Muscle layer of colon (tissue), 2 donors: ENCODE results near the gene RPH3AL.

Source experiments
- H3K27ac ChIP-seq: one replicate; pipeline ENCODE4 v1.7.0; 2013; ENCODE audit warnings: low read depth, mild to moderate bottlenecking, low read length, moderate library complexity
- H3K27me3 ChIP-seq, 2 donors: one replicate each; pipeline ENCODE4 v1.7.0; 2013; ENCODE audit warnings: low read length in 2 of 2, mild to moderate bottlenecking in 2 of 2; ENCODE audit not compliant: insufficient read depth in 2 of 2, control insufficient read depth in 1 of 2
- H3K36me3 ChIP-seq: one replicate; pipeline ENCODE4 v1.7.0; 2013; ENCODE audit warnings: mild to moderate bottlenecking, low read length; ENCODE audit not compliant: insufficient read depth
- H3K4me1 ChIP-seq: one replicate; pipeline ENCODE4 v1.7.0; 2013; ENCODE audit warnings: mild to moderate bottlenecking, low read length; ENCODE audit not compliant: insufficient read depth
- H3K4me3 ChIP-seq, 2 donors: one replicate each; pipeline ENCODE4 v1.7.0; 2013; ENCODE audit warnings: low read length in 2 of 2, low read depth in 1 of 2, mild to moderate bottlenecking in 1 of 2, moderate library complexity in 1 of 2
- H3K9ac ChIP-seq: one replicate; pipeline ENCODE4 v1.7.0; 2013; ENCODE audit warnings: low read length
- H3K9me3 ChIP-seq: one replicate; pipeline ENCODE4 v1.7.0; 2013; ENCODE audit warnings: mild to moderate bottlenecking, low read length
- donor health status: abdominal sarcoma.
- donor health status: Adenocarcinoma of cecum.

The RPH3AL gene

DNA sequence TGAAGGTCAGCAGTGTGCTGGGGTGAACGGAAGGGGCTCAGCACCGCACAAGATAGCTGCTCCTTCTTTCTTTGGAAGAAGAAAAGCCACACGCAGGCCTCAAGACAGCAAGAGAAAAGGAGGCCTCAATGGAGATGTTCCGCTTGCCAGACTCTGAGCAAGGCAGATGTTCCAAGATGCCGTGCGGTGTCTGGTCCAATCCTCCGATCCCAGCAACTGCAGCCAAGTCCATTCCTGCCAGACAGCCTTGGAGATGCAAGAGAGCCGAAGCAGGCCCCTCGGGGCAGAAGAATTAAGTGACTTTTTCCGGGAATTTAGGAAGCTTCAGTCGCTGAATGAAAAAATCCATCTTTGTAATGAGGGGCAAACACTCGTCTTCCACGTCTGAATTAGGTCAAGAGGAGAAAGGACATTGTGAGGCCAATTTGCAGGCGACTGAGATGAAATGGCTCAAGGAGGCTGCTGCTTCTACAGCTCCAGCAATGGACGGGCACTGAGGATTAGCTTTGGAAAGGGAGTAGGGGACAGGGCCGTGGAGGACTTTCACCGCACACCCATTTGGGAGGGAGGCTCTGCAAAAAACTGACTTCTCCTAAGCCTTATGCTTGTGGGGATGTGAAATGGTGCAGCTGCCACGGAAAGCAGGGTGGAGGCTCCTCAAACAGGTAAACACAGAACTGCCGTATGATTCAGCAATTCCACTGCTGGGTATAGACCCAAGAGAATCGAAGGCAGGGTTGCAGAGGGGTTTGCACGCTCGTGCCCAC is 44.7 kb downstream of the RPH3AL start:
- Histone ChIP-seq H3K4me3 (no peak overlapping the region), H3K4me1 (peaks cover 16% of the 10 kb centered on the region), H3K27me3 (no peaks in the 10 kb centered on the region), H3K27ac (no peak overlapping the region), H3K9ac (no peak overlapping the region), H3K36me3 (no peaks in the 10 kb centered on the region), H3K9me3 (no peaks in the 10 kb centered on the region)

DNA sequence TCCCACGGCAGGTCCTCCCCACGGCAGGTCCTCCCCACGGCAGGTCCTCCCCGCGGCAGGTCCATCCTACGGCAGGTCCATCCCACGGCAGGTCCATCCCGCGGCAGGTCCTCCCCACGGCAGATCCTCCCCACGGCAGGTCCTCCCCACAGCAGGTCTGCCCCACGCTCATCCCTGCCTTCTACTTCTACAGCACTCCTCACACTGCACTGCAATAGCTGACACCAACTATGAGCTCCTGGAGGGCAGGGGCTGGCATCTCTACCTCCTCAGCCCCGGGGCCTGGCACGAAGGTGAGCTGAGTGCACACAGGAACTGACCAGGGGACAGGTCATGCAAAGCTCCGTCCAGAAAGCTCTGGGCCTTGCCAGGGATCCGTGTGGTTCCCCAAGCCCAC is 45.3 kb downstream of the RPH3AL start:
- peaks cover 16% of the 10 kb centered on the region for H3K4me1 ChIP-seq
- no peak overlapping the region for H3K9ac ChIP-seq
- no peaks in the 10 kb centered on the region for H3K36me3 ChIP-seq
- no peak overlapping the region for H3K27ac ChIP-seq
- H3K9me3 ChIP-seq = no peaks in the 10 kb centered on the region
- H3K27me3 ChIP-seq = no peaks in the 10 kb centered on the region
- no peak overlapping the region for H3K4me3 ChIP-seq

DNA sequence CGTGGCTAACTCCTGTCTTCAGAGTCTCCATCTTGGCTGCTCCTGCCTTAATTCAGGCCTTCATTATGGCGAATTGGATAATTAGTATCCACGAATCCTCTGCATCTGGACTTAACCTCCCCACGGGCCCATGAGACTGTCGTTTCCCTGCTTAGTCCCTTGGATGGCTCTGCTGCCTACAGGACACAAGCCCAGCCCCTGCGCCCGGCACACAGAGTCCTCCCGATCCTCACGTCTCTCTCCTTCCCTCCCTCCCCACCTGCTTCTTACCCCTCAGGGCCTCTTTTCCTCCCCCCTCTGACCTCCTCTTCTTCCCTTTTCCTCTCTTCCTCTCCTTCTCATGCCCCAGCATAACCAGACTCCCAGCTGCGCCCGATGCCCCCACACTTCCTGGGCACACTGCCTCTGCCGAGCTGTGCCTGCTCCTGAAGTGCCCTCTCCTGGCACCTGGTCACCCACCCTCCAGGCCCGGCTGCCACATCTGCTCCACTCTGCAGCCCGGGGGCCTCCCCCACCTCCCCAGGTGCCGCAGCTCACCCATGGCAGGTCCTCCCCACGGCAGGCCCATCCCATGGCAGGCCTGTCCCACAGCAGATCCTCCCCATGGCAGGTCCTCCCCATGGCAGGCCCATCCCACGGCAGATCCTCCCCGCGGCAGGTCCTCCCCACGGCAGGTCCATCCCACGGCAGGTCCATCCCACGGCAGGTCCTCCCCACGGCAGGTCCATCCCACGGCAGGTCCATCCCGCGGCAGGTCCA is 45.9 kb downstream of the RPH3AL start:
- Histone ChIP-seq H3K9me3 (no peaks in the 10 kb centered on the region), H3K27ac (no peak overlapping the region), H3K9ac (no peak overlapping the region), H3K36me3 (no peaks in the 10 kb centered on the region), H3K4me3 (no peak overlapping the region), H3K4me1 (peaks cover 16% of the 10 kb centered on the region), H3K27me3 (no peaks in the 10 kb centered on the region)

DNA sequence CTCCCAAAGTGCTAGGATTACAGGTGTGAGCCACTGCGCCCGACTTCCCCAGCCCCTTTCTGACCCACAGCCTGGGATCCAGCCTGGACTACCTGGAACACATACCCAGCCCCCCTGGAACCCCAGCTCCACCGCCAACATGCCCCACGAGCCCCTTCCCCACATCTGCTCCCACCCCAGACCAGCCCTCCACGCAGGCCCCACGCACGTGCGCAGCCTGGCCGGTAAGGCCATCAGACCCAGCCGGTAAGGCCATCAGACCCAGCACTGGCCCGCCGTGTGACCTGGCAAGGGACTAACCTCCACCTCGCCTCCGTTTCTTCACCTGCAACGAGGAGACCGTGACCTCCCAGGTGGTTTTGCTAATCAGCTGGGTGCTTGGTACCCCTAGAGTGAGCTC is 46.5 kb downstream of the RPH3AL start:
- Histone ChIP-seq H3K36me3 (no peaks in the 10 kb centered on the region), H3K27ac (no peak overlapping the region), H3K4me3 (no peak overlapping the region), H3K9me3 (no peaks in the 10 kb centered on the region), H3K9ac (no peak overlapping the region), H3K4me1 (peaks cover 16% of the 10 kb centered on the region), H3K27me3 (no peaks in the 10 kb centered on the region)

GRCh38 chr17:305090-305976 is 47.3 kb downstream of the RPH3AL start:
- no peak overlapping the region for H3K27ac ChIP-seq
- no peaks in the 10 kb centered on the region for H3K36me3 ChIP-seq
- no peak overlapping the region for H3K4me3 ChIP-seq
- no peak overlapping the region for H3K9ac ChIP-seq
- peaks cover 16% of the 10 kb centered on the region for H3K4me1 ChIP-seq
- no peaks in the 10 kb centered on the region for H3K27me3 ChIP-seq
- H3K9me3 ChIP-seq = no peaks in the 10 kb centered on the region

DNA sequence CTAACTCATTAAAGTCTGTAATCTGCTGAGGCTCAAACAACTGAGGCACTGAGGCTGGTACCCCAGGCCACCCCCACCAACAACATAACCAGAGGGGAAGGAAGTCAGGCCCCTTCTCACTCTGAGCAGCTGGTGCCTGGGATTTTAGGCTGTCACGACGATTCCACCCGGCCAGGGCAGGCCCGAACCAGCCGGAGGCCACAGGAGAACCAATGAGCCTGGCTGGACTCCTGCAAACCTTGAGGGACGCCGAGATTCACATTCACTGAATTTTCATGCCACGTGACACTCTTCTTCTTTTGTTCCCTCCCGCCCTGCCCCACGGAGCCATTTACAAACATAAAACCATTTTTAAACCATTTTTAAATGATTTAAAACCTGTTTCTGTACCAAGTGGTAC is 48.1 kb downstream of the RPH3AL start:
- Histone ChIP-seq H3K27ac (no peak overlapping the region), H3K4me3 (no peak overlapping the region), H3K9me3 (no peaks in the 10 kb centered on the region), H3K9ac (no peak overlapping the region), H3K36me3 (no peaks in the 10 kb centered on the region), H3K27me3 (no peaks in the 10 kb centered on the region), H3K4me1 (peaks cover 16% of the 10 kb centered on the region)

- no peak overlapping the region for H3K27ac ChIP-seq
- no peak overlapping the region for H3K9ac ChIP-seq
- H3K27me3 ChIP-seq = no peaks in the 10 kb centered on the region
- H3K9me3 ChIP-seq = no peaks in the 10 kb centered on the region
- H3K4me1 ChIP-seq = peaks cover 13% of the 10 kb centered on the region
- H3K36me3 ChIP-seq = no peaks in the 10 kb centered on the region
- no peak overlapping the region for H3K4me3 ChIP-seq
These were observed 49.4 kb downstream of the RPH3AL start for GRCh38 chr17:303168-303567.

DNA sequence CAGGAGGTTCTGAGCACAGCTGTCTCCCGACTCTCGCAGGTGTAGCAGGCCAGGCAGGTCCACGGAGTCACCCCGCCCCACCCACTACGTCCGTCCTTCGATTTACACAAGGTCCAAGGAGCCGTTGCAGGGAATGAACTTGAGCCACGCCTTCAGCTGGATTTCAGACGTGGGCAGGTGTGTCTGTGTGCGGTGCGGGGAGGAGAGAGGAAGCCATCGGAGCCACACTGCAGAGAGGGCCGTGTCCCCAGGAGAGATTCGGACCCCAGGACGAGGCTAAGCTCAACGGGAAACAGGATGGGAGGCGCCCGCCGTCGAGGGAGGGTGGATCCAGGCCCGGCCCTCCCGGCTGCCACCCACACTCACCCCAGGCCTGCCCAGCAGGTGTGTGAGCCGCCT is 50.3 kb downstream of the RPH3AL start:
- no peak overlapping the region for H3K9ac ChIP-seq
- no peaks in the 10 kb centered on the region for H3K9me3 ChIP-seq

GRCh38 chr17:301681-302299 is 50.8 kb downstream of the RPH3AL start:
- Histone ChIP-seq H3K36me3 (no peaks in the 10 kb centered on the region), H3K27me3 (no peaks in the 10 kb centered on the region), H3K4me3 (no peak overlapping the region), H3K9ac (no peak overlapping the region), H3K27ac (no peak overlapping the region), H3K4me1 (peaks cover 4% of the 10 kb centered on the region), H3K9me3 (no peaks in the 10 kb centered on the region)

More for the DNA sequence above, 50.3 kb downstream of the RPH3AL start:
- no peak overlapping the region for H3K27ac ChIP-seq
- no peak overlapping the region for H3K4me3 ChIP-seq
- H3K36me3 ChIP-seq = no peaks in the 10 kb centered on the region
- peaks cover 5% of the 10 kb centered on the region for H3K4me1 ChIP-seq
- no peaks in the 10 kb centered on the region for H3K27me3 ChIP-seq

DNA sequence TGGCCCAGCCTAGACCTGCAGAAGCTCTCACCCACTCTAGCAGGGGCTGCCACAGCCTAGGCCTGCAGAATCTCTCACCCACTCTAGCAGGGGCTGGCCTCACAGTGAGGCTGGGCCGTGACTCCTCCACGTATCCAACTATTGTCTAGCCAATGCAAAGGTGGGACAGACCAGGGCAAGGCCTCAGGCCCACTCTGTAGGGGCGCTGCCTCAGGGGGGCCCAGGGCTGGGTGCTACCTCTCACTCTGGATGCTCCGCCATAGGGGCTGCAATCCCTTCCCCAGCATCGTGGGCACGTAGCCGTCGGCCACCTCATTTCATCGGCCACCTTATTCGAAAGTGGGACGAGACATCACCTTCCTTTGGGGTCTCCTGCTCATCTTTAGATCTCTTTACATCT is 51.7 kb downstream of the RPH3AL start:
- Histone ChIP-seq H3K4me1 (peaks cover 4% of the 10 kb centered on the region), H3K36me3 (no peaks in the 10 kb centered on the region), H3K9me3 (no peaks in the 10 kb centered on the region), H3K9ac (no peak overlapping the region), H3K27ac (no peak overlapping the region), H3K27me3 (no peaks in the 10 kb centered on the region), H3K4me3 (no peak overlapping the region)

DNA sequence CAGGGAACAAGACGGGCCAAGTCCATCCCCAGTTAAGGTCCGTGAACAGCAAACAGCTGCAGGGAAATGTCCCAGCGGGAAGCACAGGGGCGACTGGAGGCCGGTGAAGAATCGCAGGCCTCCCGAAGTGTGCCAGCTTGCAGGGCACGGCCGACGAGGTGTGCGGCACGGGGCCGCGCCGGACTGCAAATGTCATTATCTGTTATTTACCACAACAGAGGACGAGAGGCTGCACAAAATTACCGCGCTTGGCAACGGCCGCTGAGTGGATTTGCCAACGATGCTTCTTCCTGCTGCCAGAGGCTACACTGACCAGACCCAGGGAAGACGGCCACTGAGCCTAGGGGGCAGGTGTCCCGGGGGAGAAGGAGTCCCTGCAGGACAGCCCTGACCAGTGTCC is 53.1 kb downstream of the RPH3AL start:
- Histone ChIP-seq H3K4me1 (peaks cover 4% of the 10 kb centered on the region), H3K9me3 (no peaks in the 10 kb centered on the region), H3K9ac (no peak overlapping the region), H3K27me3 (no peaks in the 10 kb centered on the region), H3K4me3 (no peak overlapping the region), H3K36me3 (no peaks in the 10 kb centered on the region), H3K27ac (no peak overlapping the region)
